Endothelial cell of umbilical vein (primary cell): ENCODE data around the gene ZNF777.
A peak's percentile ranks its signal among the peaks of the same experiment; 100 is the strongest.

Experiments used
- POLR2A ChIP-seq: IDR thresholded peaks from 2 replicates; pipeline ENCODE4 v1.6.1; 2012; ENCODE audit warnings: low read depth, mild to moderate bottlenecking, control low read depth, low read length
- TF ChIP-seq, protein P1 (sequence below), 2 donors: IDR thresholded peaks; 1 replicate in 1 of 2; 2 replicates in 1 of 2; pipeline ENCODE4 v1.5.1; 2011; ENCODE audit warnings: low read length in 2 of 2, mild to moderate bottlenecking in 2 of 2, moderate library complexity in 2 of 2, control low read depth in 1 of 2, inconsistent platforms in 1 of 2, low read depth in 1 of 2; ENCODE audit not compliant: insufficient read depth in 1 of 2; ENCODE audit errors: extremely low read depth in 1 of 2

DNA sequence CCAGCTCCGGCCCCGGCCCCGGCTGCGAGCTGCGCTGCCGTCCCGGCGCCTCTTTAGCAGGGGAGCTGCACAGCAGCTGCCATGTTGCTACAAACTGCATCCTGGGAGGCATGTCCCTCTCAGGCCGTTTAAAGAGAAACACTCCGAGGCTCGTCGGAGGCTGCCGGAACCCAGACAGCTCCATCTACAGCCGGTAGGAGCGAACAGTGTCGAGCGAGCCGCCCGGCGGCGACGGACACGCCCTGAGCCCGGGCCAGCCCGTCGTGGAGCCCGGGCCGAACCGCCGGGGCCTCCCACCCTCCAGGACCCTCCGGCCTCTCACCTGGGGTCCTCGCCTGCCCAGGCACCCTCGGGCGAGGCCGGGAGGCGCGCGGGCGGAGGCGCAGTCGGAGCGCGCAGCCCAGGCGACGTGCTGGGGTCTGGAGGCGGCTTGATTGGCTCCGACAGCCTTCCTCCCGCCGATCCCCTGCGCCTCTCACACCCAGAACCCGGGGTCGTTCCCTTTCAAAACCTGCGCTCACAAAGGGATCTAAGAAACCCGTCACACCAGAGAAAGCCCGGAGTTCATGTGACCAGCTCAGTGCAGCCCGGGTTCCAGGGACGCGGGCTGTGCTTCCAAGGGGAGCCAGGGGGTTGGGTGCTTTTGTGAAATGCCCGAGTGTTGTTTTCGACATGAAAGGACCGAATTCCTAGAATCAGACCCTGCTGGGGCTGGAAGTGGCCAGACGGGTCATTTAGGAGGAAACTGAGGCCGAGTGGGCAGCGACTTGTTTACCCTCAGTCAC is at the start of gene ZNF777:
- TF ChIP-seq POLR2A: peak; percentile 77
- TF ChIP-seq, protein P1, sequence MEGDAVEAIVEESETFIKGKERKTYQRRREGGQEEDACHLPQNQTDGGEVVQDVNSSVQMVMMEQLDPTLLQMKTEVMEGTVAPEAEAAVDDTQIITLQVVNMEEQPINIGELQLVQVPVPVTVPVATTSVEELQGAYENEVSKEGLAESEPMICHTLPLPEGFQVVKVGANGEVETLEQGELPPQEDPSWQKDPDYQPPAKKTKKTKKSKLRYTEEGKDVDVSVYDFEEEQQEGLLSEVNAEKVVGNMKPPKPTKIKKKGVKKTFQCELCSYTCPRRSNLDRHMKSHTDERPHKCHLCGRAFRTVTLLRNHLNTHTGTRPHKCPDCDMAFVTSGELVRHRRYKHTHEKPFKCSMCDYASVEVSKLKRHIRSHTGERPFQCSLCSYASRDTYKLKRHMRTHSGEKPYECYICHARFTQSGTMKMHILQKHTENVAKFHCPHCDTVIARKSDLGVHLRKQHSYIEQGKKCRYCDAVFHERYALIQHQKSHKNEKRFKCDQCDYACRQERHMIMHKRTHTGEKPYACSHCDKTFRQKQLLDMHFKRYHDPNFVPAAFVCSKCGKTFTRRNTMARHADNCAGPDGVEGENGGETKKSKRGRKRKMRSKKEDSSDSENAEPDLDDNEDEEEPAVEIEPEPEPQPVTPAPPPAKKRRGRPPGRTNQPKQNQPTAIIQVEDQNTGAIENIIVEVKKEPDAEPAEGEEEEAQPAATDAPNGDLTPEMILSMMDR (IDR thresholded peaks at IDR 0.05; ENCODE audit: extremely low read depth in 1 of 2, insufficient read depth in 1 of 2, low read depth in 1 of 2, low read length in 2 of 2): peak; percentile 40 to 50
